NCI-H510A treated with DMSO at 0.1 percent for 48 hours (cell line): ENCODE data around the gene GGACT.
A peak's percentile ranks its signal among the peaks of the same experiment; 100 is the strongest.

Experiments
- DNase-seq: peaks from one replicate; lab custom pipeline; 2025; lab: John Stamatoyannopoulos, UW

The GGACT gene

DNA sequence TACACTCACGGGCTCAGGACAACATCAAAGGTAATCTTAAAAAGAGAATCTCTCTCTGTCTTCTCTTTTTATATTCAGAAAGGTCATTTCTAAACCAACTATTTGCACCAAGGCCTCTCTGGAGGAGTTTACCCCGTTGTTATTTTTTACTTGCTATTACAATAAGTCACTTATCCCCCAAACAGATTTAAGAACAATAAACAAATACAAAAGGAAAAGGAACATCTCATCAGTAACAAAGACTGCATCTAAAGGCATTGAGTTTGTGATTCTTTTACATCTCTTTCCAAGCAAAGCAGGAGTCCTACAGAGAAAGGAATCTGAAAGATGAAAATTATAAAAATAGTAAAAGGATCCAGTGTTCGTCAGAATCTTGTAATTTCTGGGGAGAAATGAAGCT, 75.4 kb downstream of the GGACT start:
- DNase-seq, result no peak

GRCh38 chr13:100512422-100512821, 76.2 kb downstream of the GGACT start:
- no peak for DNase-seq

DNA sequence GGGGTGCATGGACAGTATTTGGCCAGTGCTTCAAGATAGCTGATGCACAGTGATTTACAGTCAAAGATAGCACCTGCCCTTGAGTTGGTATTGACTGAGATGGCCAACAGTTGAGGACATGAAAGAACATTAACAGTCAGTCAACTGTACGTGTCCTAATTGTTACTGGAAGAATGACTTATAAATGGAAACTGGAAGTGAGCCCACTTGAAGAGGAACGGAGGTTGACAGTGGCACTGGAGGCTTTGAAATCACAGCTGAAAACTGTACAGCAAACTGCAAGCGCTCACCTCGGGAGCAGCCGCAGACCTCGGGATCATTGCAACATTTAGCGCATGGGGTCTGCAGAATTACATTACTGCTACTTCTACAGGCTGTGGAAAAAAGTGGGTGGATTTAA, 77.1 kb downstream of the GGACT start:
- no peak for DNase-seq

GRCh38 chr13:100510208-100510957, 78.2 kb downstream of the GGACT start:
- no peak for DNase-seq

DNA sequence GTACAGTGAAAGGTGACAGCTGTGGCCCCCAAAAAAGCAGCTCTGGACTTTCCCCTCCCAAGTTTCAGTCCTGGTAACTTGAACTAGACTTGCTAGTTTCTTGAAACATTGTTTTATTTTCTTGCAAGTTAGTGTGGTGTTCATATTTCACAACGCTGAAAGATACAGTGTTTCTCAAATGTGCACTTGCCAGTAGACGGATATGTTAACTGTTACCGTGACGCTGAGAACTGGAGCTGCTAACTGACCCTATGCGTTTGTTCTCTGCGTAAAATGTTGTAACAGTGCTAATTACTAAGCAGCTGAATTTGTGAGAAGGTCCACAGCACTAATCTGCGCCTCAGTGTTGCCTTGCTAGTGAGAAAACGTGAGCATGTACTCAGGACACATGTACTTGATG, 79.6 kb downstream of the GGACT start:
- no peak for DNase-seq

- no peak for DNase-seq
Observed at GRCh38 chr13:100508455-100508854, 80.1 kb downstream of the GGACT start.

GRCh38 chr13:100506600-100507422, 81.8 kb downstream of the GGACT start:
- no peak for DNase-seq

DNA sequence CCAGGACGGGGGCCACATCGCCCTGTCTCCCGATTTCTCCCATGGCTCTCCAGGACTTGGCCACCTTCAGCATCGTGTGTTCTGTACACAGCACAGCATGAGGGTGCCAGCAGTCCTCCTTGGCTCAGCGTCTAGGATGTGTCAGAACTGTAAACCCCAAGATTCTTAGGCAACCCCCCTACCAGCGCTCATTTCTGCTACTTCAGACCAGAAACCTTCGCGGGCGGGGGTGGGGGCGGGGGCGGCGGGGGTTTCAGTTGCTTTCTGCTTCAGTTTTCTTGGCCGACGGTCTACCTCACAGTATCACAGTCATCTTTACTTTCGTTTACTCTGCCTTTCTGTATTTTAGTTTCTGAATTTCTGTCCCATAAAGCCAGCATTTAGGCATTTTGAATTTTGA, 82.4 kb downstream of the GGACT start:
- no peak for DNase-seq

DNA sequence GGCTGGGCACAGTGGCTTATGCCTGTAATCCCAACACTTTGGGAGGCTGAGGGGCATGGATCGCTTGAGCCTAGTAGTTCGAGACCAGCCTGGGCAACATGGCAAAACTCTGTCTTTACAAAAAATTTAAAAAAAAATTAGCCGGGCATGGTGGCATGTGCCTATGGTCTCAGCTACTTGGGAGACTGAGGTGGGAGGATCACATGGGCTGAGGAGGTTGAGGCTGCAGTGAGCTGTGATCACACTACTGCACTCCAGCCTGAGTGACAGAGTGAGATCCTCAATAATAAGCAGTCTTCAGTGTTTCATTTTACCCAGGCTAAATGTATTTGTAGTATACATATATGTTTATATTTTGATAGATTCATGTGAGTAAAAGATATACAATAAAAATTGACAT, 85.0 kb downstream of the GGACT start:
- DNase-seq, result no peak

DNA sequence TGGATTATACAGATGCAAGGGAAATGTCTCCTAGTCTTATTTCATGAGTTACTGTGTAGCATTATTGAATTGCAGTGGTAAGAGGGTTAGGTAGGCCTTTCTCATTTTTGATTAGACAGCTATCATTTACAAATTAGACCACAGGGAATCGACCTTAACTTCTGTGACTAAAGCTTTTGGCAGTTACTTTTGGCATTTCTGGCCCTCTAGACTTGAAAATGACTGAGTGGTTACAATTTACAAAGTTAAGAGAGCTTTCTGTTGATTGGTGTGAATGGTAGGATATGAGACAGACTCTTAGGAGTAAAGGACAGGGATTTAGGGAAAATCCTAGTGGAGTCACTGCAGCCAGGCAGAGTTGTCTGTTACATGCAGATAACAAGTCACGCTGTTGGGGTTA, 86.1 kb downstream of the GGACT start:
- no peak for DNase-seq

- no peak for DNase-seq
Observed at GRCh38 chr13:100497389-100497788, 91.2 kb downstream of the GGACT start.

- no peak for DNase-seq
Observed at GRCh38 chr13:100495455-100495854, 93.1 kb downstream of the GGACT start.

DNA sequence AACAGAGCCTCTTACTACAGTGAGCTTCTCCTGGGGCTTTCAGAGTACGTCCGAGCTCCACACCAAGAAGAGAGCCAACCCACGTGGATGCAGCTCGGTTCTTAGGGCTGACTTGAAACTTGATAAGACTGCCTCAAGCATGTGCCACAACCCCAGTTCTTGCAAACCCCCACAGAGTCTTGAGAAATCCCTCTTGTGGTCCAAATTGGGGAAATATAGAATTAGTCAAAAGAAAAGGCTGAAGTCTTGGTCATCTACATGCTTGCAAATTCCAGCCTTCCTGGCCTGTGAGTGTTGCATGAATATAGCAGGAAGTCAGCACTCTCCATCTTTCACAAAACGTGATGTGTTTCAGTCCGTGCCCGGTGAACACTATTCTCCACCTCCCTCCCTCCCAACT, 95.2 kb downstream of the GGACT start:
- no peak for DNase-seq

GRCh38 chr13:100491164-100491842, 97.3 kb downstream of the GGACT start:
- DNase-seq, result no peak

DNA sequence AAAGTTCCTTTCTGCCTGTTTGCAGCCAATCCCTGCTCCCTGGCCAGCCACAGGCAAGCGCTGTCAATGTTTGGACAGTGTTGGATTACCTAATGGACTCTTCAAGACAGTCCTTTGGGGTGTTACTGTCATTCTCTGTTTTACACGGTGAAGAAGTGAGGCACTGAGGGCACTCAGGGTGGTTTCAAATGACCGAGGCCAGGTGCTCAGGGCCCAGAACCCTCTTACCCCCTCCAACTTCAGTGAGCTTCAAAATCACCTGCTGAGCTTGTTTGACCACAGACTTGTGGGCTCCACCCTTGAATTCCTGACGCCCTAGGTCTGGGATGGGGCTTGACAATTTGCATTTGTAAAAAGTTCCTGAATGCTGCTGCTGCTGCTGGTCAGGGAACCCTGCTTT, 97.9 kb downstream of the GGACT start:
- DNase-seq, result peak; percentile 84

GRCh38 chr13:100485265-100485664, 103.3 kb downstream of the GGACT start:
- DNase-seq, result no peak

DNA sequence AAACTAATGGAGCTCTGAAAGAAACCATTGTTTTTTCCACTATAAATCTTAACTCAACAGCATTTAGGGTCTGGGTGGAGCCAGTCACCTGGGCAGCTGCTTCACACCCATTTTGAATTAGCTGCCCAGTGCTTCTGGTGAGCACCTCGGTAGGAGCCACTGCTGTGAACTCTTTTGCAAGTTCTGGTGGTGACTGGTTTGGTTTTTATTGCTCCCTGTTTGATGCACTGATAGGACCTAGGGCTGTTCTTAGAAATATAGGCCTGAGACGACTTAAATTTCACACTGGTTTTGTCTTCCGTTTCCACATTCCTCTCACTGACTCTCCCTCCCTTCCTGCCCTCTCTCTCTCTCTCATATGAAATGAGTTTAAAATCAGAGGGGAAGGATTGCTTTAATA, 103.9 kb downstream of the GGACT start:
- DNase-seq, result no peak

DNA sequence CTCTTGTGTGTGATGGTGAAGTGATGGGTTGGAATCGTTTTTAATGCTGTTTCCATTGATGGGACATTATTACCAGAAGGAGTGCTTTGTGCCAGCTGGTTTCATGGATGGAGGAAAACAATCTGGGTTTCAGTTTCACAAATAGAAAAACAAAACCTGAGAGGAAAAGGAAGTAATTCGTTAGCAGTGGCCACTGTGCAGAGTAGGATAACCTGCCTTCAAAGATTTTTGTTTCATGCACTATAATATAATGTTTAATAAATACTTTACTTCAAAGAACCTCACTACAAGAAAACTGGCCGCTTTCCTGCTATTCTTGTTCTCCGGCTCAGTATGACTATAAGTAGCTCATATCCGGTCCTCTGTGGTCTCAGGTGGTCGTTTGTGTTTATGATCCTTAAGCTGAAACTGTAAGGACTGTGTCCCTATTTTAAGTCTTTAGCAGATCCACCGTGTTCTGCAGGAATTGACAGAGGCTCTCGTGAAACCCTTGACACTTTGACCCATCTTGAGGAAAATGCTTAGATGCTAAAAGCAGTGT, 104.7 kb downstream of the GGACT start:
- DNase-seq, result peak; percentile 6

GRCh38 chr13:100483139-100483538, 105.5 kb downstream of the GGACT start:
- no peak for DNase-seq

DNA sequence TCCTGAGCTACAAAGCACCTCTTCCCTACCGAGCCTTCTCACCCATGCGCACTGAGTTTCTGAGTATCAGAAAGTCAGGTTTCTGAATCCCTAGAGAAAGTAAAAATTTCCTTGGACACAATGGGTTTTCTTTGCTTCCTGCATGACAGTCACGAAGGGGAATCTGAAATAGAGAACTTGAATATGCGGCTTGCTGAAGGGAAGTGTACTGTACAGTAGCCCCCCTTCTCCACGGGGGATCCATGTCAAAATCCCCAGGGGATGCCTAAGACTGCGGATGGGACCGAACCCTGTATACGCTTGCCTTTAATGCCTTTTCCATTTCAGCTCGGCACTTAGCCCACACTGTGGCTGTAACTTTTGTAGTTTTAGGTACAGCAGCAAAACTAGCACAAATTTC, 107.9 kb downstream of the GGACT start:
- no peak for DNase-seq
